ENCODE measurements around the gene SRD5A1.

DNA sequence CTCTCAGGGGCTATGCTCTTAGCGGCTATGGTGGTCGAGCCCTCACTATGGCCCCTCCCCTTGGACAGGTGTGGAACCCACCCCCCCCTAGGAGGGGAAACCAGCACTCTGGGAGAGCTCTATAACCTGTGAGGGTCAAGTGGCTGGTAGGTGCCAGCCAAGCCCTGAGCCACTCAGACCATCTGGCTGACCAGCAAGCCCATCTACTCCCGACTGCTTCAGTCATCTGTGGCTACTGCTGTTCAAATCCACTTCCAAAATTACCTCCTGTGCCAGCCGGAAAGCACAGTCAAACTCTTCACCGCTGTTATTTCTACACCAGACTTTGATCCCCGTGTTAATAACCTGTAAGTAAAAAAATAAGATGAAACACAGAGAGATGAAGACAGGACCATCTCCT, 28.9 kb upstream of the SRD5A1 start:
- TF ChIP-seq, protein P1, sequence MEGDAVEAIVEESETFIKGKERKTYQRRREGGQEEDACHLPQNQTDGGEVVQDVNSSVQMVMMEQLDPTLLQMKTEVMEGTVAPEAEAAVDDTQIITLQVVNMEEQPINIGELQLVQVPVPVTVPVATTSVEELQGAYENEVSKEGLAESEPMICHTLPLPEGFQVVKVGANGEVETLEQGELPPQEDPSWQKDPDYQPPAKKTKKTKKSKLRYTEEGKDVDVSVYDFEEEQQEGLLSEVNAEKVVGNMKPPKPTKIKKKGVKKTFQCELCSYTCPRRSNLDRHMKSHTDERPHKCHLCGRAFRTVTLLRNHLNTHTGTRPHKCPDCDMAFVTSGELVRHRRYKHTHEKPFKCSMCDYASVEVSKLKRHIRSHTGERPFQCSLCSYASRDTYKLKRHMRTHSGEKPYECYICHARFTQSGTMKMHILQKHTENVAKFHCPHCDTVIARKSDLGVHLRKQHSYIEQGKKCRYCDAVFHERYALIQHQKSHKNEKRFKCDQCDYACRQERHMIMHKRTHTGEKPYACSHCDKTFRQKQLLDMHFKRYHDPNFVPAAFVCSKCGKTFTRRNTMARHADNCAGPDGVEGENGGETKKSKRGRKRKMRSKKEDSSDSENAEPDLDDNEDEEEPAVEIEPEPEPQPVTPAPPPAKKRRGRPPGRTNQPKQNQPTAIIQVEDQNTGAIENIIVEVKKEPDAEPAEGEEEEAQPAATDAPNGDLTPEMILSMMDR (conservative IDR thresholded peaks at IDR 0.05), result no peak
- no peak for TF ChIP-seq ZFX (IDR thresholded peaks at IDR 0.05)
